Loucy (cell line): ENCODE data around the gene DMAP1.
A peak's percentile ranks its signal among the peaks of the same experiment; 100 is the strongest.

Experiments used
- H2AFZ ChIP-seq: fragments of 200-600 bp; sonication (generic); 2 replicates; pipeline ENCODE4 v1.6.0; 2016; ENCODE audit warnings: antibody characterized with exemption, mild to moderate bottlenecking, low read length, moderate library complexity
- H3F3A ChIP-seq: fragments of 200-600 bp; 2 replicates; pipeline ENCODE4 v1.6.0; 2016; ENCODE audit warnings: antibody characterized with exemption, low read depth, mild to moderate bottlenecking
- H3K27me3 ChIP-seq: fragments of 200-600 bp; sonication (generic); 2 replicates; pipeline ENCODE4 v1.6.1; 2014; ENCODE audit warnings: low read length, mild to moderate bottlenecking; ENCODE audit not compliant: insufficient read depth, poor library complexity, severe bottlenecking
- H3K36me3 ChIP-seq: fragments of 200-600 bp; sonication (generic); 2 replicates; pipeline ENCODE4 v1.6.1; 2016; ENCODE audit warnings: low read length; ENCODE audit not compliant: insufficient read depth
- H3K4me1 ChIP-seq: fragments of 200-600 bp; sonication (generic); 2 replicates; pipeline ENCODE4 v1.5.1; 2014; ENCODE audit warnings: low read length, mild to moderate bottlenecking; ENCODE audit not compliant: insufficient read depth, poor library complexity, severe bottlenecking
- H3K4me2 ChIP-seq: fragments of 200-600 bp; sonication (generic); 2 replicates; pipeline ENCODE4 v1.6.0; 2014; ENCODE audit warnings: antibody characterized with exemption, low read length, low read depth, mild to moderate bottlenecking; ENCODE audit not compliant: poor library complexity, severe bottlenecking
- H3K4me3 ChIP-seq: fragments of 200-600 bp; sonication (generic); 2 replicates; pipeline ENCODE4 v1.5.1; 2014; ENCODE audit warnings: low read length, mild to moderate bottlenecking, mixed read lengths; ENCODE audit not compliant: poor library complexity, severe bottlenecking
- H3K79me2 ChIP-seq: fragments of 200-600 bp; sonication (generic); 2 replicates; pipeline ENCODE4 v1.6.1; 2014; ENCODE audit warnings: low read length; ENCODE audit not compliant: insufficient read depth
- H3K9ac ChIP-seq: fragments of 200-600 bp; sonication (generic); 2 replicates; pipeline ENCODE4 v1.6.0; 2014; ENCODE audit warnings: mild to moderate bottlenecking, low read depth, low read length, moderate library complexity; ENCODE audit not compliant: poor library complexity, severe bottlenecking
- H3K9me2 ChIP-seq: fragments of 200-600 bp; sonication (generic); replicated peaks from 2 replicates; pipeline ENCODE4 v1.6.1; 2016; ENCODE audit warnings: low read depth, low read length, mixed read lengths
- H3K9me3 ChIP-seq: fragments of 200-600 bp; sonication (generic); 2 replicates; pipeline ENCODE4 v1.6.1; 2014; ENCODE audit warnings: mild to moderate bottlenecking, antibody characterized with exemption, low read length, low read depth; ENCODE audit not compliant: insufficient read depth
- H4K20me1 ChIP-seq: fragments of 200-600 bp; sonication (generic); 2 replicates; pipeline ENCODE4 v1.6.0; 2014; ENCODE audit warnings: antibody characterized with exemption, low read length, mild to moderate bottlenecking; ENCODE audit not compliant: insufficient read depth, poor library complexity, severe bottlenecking
- CTCF ChIP-seq: fragments of 200-600 bp; sonication (generic); conservative IDR thresholded peaks from 2 replicates; pipeline ENCODE4 v1.5.1; 2014; ENCODE audit warnings: mild to moderate bottlenecking, antibody characterized with exemption, low read length
- EZH2phosphoT487 ChIP-seq: fragments of 200-600 bp; IDR thresholded peaks from 2 replicates; pipeline ENCODE4 v1.6.1; 2018; ENCODE audit warnings: antibody characterized with exemption, mild to moderate bottlenecking, moderate library complexity, borderline replicate concordance

The DMAP1 gene

DNA sequence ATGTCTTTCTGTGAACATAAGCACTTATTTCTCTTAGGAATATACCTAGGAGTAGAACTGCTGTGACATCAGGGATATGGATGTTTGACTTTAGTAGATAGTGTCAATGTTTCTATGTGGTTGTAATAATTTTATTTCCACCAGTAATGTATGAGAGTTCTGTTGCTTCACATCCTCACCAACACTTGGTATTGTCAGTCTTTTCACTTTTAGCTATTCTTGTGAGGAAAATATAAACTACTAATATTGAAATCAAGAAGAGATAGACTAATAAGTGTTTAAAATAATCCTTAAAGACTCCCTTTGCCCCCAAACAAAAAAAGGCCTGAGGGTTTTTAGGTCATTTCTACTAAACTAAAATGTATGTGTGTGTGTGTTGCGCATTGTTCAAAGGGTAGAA, 2.7 kb upstream of the DMAP1 start:
- Histone ChIP-seq H3K27me3 (no peaks in the 10 kb centered on the region), H3K79me2 (peaks cover 19% of the 10 kb centered on the region), H3F3A (no peaks in the 10 kb centered on the region), H3K9me3 (no peaks in the 10 kb centered on the region), H3K4me3 (no peak overlapping the region), H3K9me2 (no peaks in the 10 kb centered on the region), H4K20me1 (peaks cover 3% of the 10 kb centered on the region), H3K9ac (no peak overlapping the region), H3K36me3 (no peaks in the 10 kb centered on the region; the same call in 1 of the 2 replicates), H2AFZ (no peak overlapping the region), H3K4me2 (no peak overlapping the region), H3K4me1 (peaks cover 22% of the 10 kb centered on the region)
- TF ChIP-seq CTCF: no peak
- no peak for TF ChIP-seq EZH2phosphoT487

GRCh38 chr1:44212355-44213221, 683 bp upstream of the DMAP1 start:
- no peaks in the 10 kb centered on the region for H3K9me2 ChIP-seq
- TF ChIP-seq EZH2phosphoT487: no peak
- TF ChIP-seq CTCF: no peak
- H3K4me2 ChIP-seq: peak overlapping the region; percentile 92
- no peaks in the 10 kb centered on the region for H3K27me3 ChIP-seq
- H3K9me3 ChIP-seq: no peaks in the 10 kb centered on the region
- peaks cover 7% of the 10 kb centered on the region; the same call in 1 of the 2 replicates for H3K36me3 ChIP-seq
- peaks cover 19% of the 10 kb centered on the region for H3K79me2 ChIP-seq
- peak overlapping the region; percentile 96 for H2AFZ ChIP-seq
- peak overlapping the region; percentile 97 for H3K4me3 ChIP-seq
- H3F3A ChIP-seq: no peaks in the 10 kb centered on the region
- peaks cover 3% of the 10 kb centered on the region for H4K20me1 ChIP-seq
- peak overlapping the region; percentile 90 for H3K9ac ChIP-seq
- H3K4me1 ChIP-seq: peaks cover 22% of the 10 kb centered on the region

DNA sequence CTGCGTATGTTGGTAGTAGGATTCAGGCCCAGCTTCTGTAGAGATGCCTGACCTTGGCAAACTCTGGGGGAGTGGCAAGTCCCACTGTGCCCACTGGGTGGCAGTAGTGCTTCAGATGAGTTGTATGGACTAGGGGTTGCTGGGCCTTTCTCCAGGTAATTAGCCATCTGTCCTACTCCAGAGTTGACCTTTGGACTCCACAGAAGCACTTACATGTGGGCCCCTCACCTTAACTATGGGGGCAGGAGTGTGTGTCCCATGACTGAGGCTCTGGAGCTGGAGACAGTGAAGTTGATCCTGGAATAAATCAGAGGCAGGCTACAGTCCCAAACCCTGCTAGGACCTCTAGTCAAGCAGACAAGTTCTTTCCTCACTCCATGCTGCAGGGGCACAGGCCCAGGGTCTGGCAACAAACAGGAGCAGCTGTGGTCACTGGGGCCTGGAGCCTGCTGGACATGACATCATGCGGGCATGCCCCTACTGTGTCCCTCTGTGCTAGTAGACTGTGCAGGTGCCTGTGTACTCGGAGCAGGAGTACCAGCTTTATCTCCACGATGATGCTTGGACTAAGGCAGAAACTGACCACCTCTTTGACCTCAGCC, 4.6 kb downstream of the DMAP1 start:
- H3K9me2 ChIP-seq: no peaks in the 10 kb centered on the region
- no peak overlapping the region for H2AFZ ChIP-seq
- H3K9me3 ChIP-seq: no peaks in the 10 kb centered on the region
- TF ChIP-seq CTCF: peak; percentile 94
- TF ChIP-seq EZH2phosphoT487: no peak
- H3K4me2 ChIP-seq: no peak overlapping the region
- no peak overlapping the region for H3K4me3 ChIP-seq
- H3K9ac ChIP-seq: no peak overlapping the region
- peaks cover 3% of the 10 kb centered on the region for H4K20me1 ChIP-seq
- H3F3A ChIP-seq: no peaks in the 10 kb centered on the region
- H3K4me1 ChIP-seq: peaks cover 13% of the 10 kb centered on the region
- peaks cover 19% of the 10 kb centered on the region for H3K79me2 ChIP-seq
- H3K27me3 ChIP-seq: no peaks in the 10 kb centered on the region
- peaks cover 47% of the 10 kb centered on the region; the same call in 1 of the 2 replicates for H3K36me3 ChIP-seq
